Measurements from ENCODE around the gene FILIP1. TPM values are rescaled to one million over a fixed set of nuclear protein-coding genes. Genes with fewer than 3 reads are reported as not detected.

FILIP1 gene
- 16.8 TPM for total RNA-seq

GRCh38 chr6:75493400-75494064 lies at the start of gene FILIP1:
Gene FILIP1 (minus strand): TSS chr6:75493800. CDS start chr6:75414972, 78,828 bp downstream.

GRCh38 chr6:75284632-75285282 lies 208.8 kb downstream of the FILIP1 start, which contains the start of gene TMEM30A:
Gene TMEM30A (minus strand): TSS chr6:75284792. CDS start chr6:75284638, 154 bp downstream.

GRCh38 chr6:75243333-75244062 lies 250.1 kb downstream of the FILIP1 start, which contains the start of gene COX7A2:
Gene COX7A2 (minus strand): TSS chr6:75243801. CDS start chr6:75243734, 67 bp downstream.

Other genes with a start within 250 kb of the FILIP1 start
- gene COX7A2, start 250.0 kb downstream of the FILIP1 start, total RNA-seq = 54.0 TPM
- gene TMEM30A, start 209.0 kb downstream of the FILIP1 start, total RNA-seq = 133 TPM
- 238 TPM for gene SENP6, start 108.1 kb upstream of the FILIP1 start, total RNA-seq

Data from camera-type eye (tissue), 1 donor.